ENCODE results near the gene CTSZ. TPM values are rescaled to one million over a fixed set of nuclear protein-coding genes. Genes with fewer than 3 reads are reported as not detected.
"Not testable (repeated sequence)": the region's sequence is repeated elsewhere in the genome, so short reads cannot be mapped to it uniquely, and the experiment has no call there.

The CTSZ gene
- total and polyA plus RNA-seq, 10 of the 15 experiments (the other 5 are each of a cell fraction or from before 2014, with no cell fraction given), result 6.0 to 301 (median 154) TPM

DNA sequence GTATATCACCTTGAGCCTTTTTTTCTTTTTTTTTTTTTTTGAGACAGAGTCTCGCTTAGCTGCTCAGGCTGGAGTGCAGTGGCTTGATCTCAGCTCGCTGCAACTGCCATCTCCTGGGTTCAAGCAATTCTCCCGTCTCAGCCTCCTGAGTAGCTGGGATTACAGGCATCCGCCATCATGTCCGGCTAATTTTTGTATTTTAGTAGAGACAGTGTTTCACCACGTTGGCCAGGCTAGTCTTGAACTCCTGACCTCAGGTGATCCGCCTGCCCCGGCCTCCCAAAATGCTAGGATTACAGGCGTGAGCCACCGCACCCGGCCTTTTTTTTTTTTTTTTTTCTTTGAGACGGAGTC lies 24.0 kb downstream of the CTSZ start:
- H3K4me2 ChIP-seq (ENCODE audit: control insufficient read depth, insufficient read depth), result peak overlapping the region; percentile 93
- intact Hi-C loops (cut with micrococcal nuclease; ENCODE audit: unreplicated experiment) (loop anchor here (5.0 to 10.0 kb wide), 3 partner anchors 52 to 328 kb away; partner anchors contain the start of genes ATP5F1E and STX16), in situ Hi-C loops (cut with MboI) (loop anchor here (5.0 kb wide), 1 partner anchor 76 kb away; no protein-coding TSS in a partner anchor)
- not testable (repeated sequence) for DNase-seq (ENCODE audit: low read depth, low spot score); H2AFZ ChIP-seq (ENCODE audit: control insufficient read depth, low read depth, low read length); H4K20me1 ChIP-seq (ENCODE audit: control insufficient read depth, insufficient read depth); ATAC-seq; BruUV-seq (replicated peaks); H3K4me3 ChIP-seq; H3K27ac ChIP-seq (ENCODE audit: control insufficient read depth, insufficient read depth); FAIRE-seq; H3K27me3 ChIP-seq (replicated peaks in 1 of 2; ENCODE audit: control insufficient read depth in 2 of 2, insufficient read depth in 2 of 2, low read length in 1 of 2); H3K36me3 ChIP-seq (ENCODE audit: control insufficient read depth in 2 of 2, insufficient read depth in 2 of 2, low read length in 1 of 2); H3K9me3 ChIP-seq (replicated peaks; ENCODE audit: control insufficient read depth, insufficient read depth, low read length)
- peak overlapping the region; percentile 90; the same call in 1 of the 2 replicates for H3K9ac ChIP-seq (ENCODE audit: control insufficient read depth, insufficient read depth, low read length)
- ChIA-PET RAD21 (ENCODE audit: unreplicated experiment) (interaction anchor here (0.6 to 4.3 kb wide), 6 partner anchors 8 to 75 kb away, joined by 3 to 23 read pairs (median 4); partner anchors contain the start of gene ATP5F1E), SMC1A (ENCODE audit: uncharacterized antibody, unreplicated experiment) (interaction anchor here (0.6 to 2.3 kb wide), 10 partner anchors 10 to 1506 kb away, joined by 3 to 11 read pairs (median 4); partner anchors contain the start of gene ATP5F1E), POLR2A (interaction anchor here (0.6 to 2.3 kb wide), 10 partner anchors 10 to 346 kb away, joined by 3 to 13 read pairs (median 5); partner anchors contain the start of genes ATP5F1E and TUBB1), CTCF (interaction anchor here (0.8 to 2.1 kb wide), 6 partner anchors 33 to 513 kb away, joined by 3 to 8 read pairs (median 3); no protein-coding TSS in a partner anchor)
- 93% methylated on average over 8 of the region's 12 CpGs for WGBS (ENCODE audit: insufficient coverage, insufficient replicate concordance, low lambda C conversion rate, missing lambda C conversion rate)
- peaks cover 30% of the 10 kb centered on the region for H3K4me1 ChIP-seq (ENCODE audit: control insufficient read depth, insufficient read depth, low read length)
- H3K79me2 ChIP-seq (ENCODE audit: control insufficient read depth, insufficient read depth, low read length), result peaks cover 49% of the 10 kb centered on the region

DNA sequence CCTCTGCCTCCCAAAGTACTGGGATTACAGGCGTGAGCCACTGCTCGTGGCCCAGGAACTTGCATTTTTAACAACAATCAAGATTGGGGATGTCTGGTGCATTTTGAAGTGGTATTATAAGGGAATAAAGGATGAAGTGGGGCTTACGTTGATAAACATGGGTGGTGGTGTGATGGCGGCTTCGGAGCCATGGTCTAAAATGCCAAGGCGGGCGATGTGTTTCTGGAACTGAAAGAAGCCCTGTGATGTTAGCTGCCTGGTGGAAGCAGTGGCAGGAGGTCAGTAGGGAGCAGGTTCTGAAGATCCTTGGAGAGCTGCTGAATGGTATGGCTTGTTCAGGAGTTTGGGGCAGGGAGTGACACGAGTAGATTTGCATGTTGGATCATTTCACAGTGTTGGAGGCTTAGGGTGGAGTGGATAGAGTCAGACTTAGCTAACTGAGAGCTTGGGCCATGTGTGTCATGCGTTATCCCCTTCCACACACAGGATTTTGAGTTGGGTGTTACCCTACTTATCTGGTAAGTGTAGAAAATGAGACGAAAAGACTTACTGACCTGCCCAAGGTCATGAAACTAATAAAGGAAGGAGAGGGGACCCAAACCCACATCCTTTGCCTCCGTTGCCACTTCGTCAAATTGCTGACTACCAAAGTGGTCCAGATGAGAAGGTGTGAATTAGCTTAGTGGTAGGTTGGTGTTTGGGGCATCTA lies 24.5 kb downstream of the CTSZ start:
- ChIA-PET POLR2A (interaction anchor here (0.5 to 2.3 kb wide), 17 partner anchors 8 to 1451 kb away, joined by 3 to 13 read pairs (median 4); partner anchors contain the start of genes ATP5F1E and TUBB1), CTCF (interaction anchor here (0.7 to 2.1 kb wide), 8 partner anchors 26 to 513 kb away, joined by 3 to 8 read pairs (median 3); no protein-coding TSS in a partner anchor), RAD21 (ENCODE audit: unreplicated experiment) (interaction anchor here (0.6 to 4.3 kb wide), 10 partner anchors 9 to 115 kb away, joined by 3 to 23 read pairs (median 4); partner anchors contain the start of gene ATP5F1E), SMC1A (ENCODE audit: uncharacterized antibody, unreplicated experiment) (interaction anchor here (0.6 to 2.3 kb wide), 12 partner anchors 11 to 1505 kb away, joined by 3 to 11 read pairs (median 4); partner anchors contain the start of gene ATP5F1E)
- peak overlapping the region; percentile 99 for H3K4me3 ChIP-seq
- H2AFZ ChIP-seq (ENCODE audit: control insufficient read depth, low read depth, low read length), result no peak overlapping the region; the same call in 1 of the 2 replicates
- H3K27me3 ChIP-seq (replicated peaks in 1 of 2; ENCODE audit: control insufficient read depth in 2 of 2, insufficient read depth in 2 of 2, low read length in 1 of 2), result no peaks in the 10 kb centered on the region
- intact Hi-C loops (cut with micrococcal nuclease; ENCODE audit: unreplicated experiment), result loop anchor here (5.0 to 10.0 kb wide), 3 partner anchors 52 to 328 kb away; partner anchors contain the start of genes ATP5F1E and STX16
- WGBS (ENCODE audit: insufficient coverage, insufficient replicate concordance, low lambda C conversion rate, missing lambda C conversion rate), result 71% methylated on average over 12 of the region's 12 CpGs
- H3K36me3 ChIP-seq (ENCODE audit: control insufficient read depth in 2 of 2, insufficient read depth in 2 of 2, low read length in 1 of 2), result peaks cover 0 to 5% of the 10 kb centered on the region in 2 experiments; a peak in 2 of 4 replicates
- in situ Hi-C loops (cut with MboI), result loop anchor here (5.0 kb wide), 1 partner anchor 75 kb away; no protein-coding TSS in a partner anchor
- no peaks in the 10 kb centered on the region for H4K20me1 ChIP-seq (ENCODE audit: control insufficient read depth, insufficient read depth)
- DNase-seq (ENCODE audit: low read depth, low spot score), result no peak
- ATAC-seq, result peak; percentile 38
- peak overlapping the region; percentile 93 for H3K4me2 ChIP-seq (ENCODE audit: control insufficient read depth, insufficient read depth)
- FAIRE-seq, result no peak
- BruUV-seq (replicated peaks), result TSS peak; percentile 53
- H3K9me3 ChIP-seq (replicated peaks; ENCODE audit: control insufficient read depth, insufficient read depth, low read length), result no peaks in the 10 kb centered on the region
- H3K9ac ChIP-seq (ENCODE audit: control insufficient read depth, insufficient read depth, low read length), result peak overlapping the region; percentile 90
- no peak for TF ChIP-seq YBX1 (IDR thresholded peaks at IDR 0.05)
- TF ChIP-seq, protein P1, sequence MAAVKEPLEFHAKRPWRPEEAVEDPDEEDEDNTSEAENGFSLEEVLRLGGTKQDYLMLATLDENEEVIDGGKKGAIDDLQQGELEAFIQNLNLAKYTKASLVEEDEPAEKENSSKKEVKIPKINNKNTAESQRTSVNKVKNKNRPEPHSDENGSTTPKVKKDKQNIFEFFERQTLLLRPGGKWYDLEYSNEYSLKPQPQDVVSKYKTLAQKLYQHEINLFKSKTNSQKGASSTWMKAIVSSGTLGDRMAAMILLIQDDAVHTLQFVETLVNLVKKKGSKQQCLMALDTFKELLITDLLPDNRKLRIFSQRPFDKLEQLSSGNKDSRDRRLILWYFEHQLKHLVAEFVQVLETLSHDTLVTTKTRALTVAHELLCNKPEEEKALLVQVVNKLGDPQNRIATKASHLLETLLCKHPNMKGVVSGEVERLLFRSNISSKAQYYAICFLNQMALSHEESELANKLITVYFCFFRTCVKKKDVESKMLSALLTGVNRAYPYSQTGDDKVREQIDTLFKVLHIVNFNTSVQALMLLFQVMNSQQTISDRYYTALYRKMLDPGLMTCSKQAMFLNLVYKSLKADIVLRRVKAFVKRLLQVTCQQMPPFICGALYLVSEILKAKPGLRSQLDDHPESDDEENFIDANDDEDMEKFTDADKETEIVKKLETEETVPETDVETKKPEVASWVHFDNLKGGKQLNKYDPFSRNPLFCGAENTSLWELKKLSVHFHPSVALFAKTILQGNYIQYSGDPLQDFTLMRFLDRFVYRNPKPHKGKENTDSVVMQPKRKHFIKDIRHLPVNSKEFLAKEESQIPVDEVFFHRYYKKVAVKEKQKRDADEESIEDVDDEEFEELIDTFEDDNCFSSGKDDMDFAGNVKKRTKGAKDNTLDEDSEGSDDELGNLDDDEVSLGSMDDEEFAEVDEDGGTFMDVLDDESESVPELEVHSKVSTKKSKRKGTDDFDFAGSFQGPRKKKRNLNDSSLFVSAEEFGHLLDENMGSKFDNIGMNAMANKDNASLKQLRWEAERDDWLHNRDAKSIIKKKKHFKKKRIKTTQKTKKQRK (IDR thresholded peaks at IDR 0.05; ENCODE audit: low read depth, low read length), result no peak
- TF ChIP-seq POLR2A (IDR thresholded peaks at IDR 0.05; ENCODE audit: low read depth, low read length), result 0 out of 2 replicates have a peak, but pooled peaks have one; percentile 26
- no peak for TF ChIP-seq SP1 (IDR thresholded peaks at IDR 0.05; ENCODE audit: low read depth, low read length)
- no peak for TF ChIP-seq MXI1 (IDR thresholded peaks at IDR 0.05; ENCODE audit: low read depth, low read length)
- TF ChIP-seq SMAD5 (IDR thresholded peaks at IDR 0.05; ENCODE audit: low read depth), result no peak
- TF ChIP-seq POU2F2 (IDR thresholded peaks at IDR 0.05; ENCODE audit: borderline replicate concordance, low read depth, low read length), result 0 out of 3 replicates have a peak, but pooled peaks have one; percentile 23
- H3K79me2 ChIP-seq (ENCODE audit: control insufficient read depth, insufficient read depth, low read length), result peaks cover 49% of the 10 kb centered on the region
- H3K4me1 ChIP-seq (ENCODE audit: control insufficient read depth, insufficient read depth, low read length), result peaks cover 32% of the 10 kb centered on the region
- H3K27ac ChIP-seq (ENCODE audit: control insufficient read depth, insufficient read depth), result peak overlapping the region; percentile 35

Measured in GM12878 (cell line).